ENCODE results near the gene BCAP31. TPM values are rescaled to one million over a fixed set of nuclear protein-coding genes. Genes with fewer than 3 reads are reported as not detected.

The BCAP31 gene
- total RNA-seq, 1 donor from 2014 or later, result 126 TPM

- H3K27me3 ChIP-seq, result no peaks in the 10 kb centered on the region
- peak in 1 of 2 donors; percentile 96 for DNase-seq (ENCODE audit: extremely low spot score in 2 of 2)
- intact Hi-C loops (cut with DNase I), result loop anchor here (10.0 kb wide), 2 partner anchors 115 to 725 kb away; no protein-coding TSS in a partner anchor
- TF ChIP-seq POLR2AphosphoS5 (IDR thresholded peaks at IDR 0.05; ENCODE audit: insufficient read depth in 1 of 2, low read depth in 1 of 2) (no peak), CTCF (IDR thresholded peaks at IDR 0.05) (no peak), POLR2A (IDR thresholded peaks at IDR 0.05) (no peak)
- no peak overlapping the region for H3K4me3 ChIP-seq
- no peaks in the 10 kb centered on the region for H3K9me3 ChIP-seq
- peaks cover 4% of the 10 kb centered on the region for H3K4me1 ChIP-seq
- no peaks in the 10 kb centered on the region for H3K36me3 ChIP-seq
- H3K27ac ChIP-seq, result no peak overlapping the region
Measured at GRCh38 chrX:153669901-153670731, 54.1 kb downstream of the BCAP31 start.

- H3K9me3 ChIP-seq, result no peaks in the 10 kb centered on the region
- no peaks in the 10 kb centered on the region for H3K27me3 ChIP-seq
- no peak for TF ChIP-seq POLR2A (IDR thresholded peaks at IDR 0.05)
- TF ChIP-seq CTCF (IDR thresholded peaks at IDR 0.05), result peak in 2 of 3 experiments; percentile 51 to 58
- peaks cover 4% of the 10 kb centered on the region for H3K4me1 ChIP-seq
- H3K4me3 ChIP-seq, result no peak overlapping the region
- intact Hi-C loops (cut with DNase I), result loop anchor here (10.0 kb wide), 1 partner anchor 725 kb away; no protein-coding TSS in a partner anchor
- no peaks in the 10 kb centered on the region for H3K36me3 ChIP-seq
- no peak for DNase-seq (ENCODE audit: extremely low spot score in 2 of 2)
- no peak overlapping the region for H3K27ac ChIP-seq
Measured at GRCh38 chrX:153669174-153669890, 54.9 kb downstream of the BCAP31 start.

GRCh38 chrX:153668423-153669173, 55.6 kb downstream of the BCAP31 start:
- TF ChIP-seq CTCF (IDR thresholded peaks at IDR 0.05), result no peak
- TF ChIP-seq POLR2AphosphoS5 (IDR thresholded peaks at IDR 0.05; ENCODE audit: insufficient read depth in 1 of 2, low read depth in 1 of 2), result no peak
- TF ChIP-seq POLR2A (IDR thresholded peaks at IDR 0.05), result no peak
- Histone ChIP-seq H3K4me1 (peaks cover 4% of the 10 kb centered on the region), H3K36me3 (no peaks in the 10 kb centered on the region), H3K27me3 (no peaks in the 10 kb centered on the region), H3K27ac (no peak overlapping the region), H3K9me3 (no peaks in the 10 kb centered on the region), H3K4me3 (no peak overlapping the region)
- intact Hi-C loops (cut with DNase I), result loop anchor here (10.0 kb wide), 1 partner anchor 724 kb away; no protein-coding TSS in a partner anchor
- no peak for DNase-seq (ENCODE audit: extremely low spot score in 2 of 2)

- no peaks in the 10 kb centered on the region for H3K27me3 ChIP-seq
- H3K36me3 ChIP-seq, result no peaks in the 10 kb centered on the region
- H3K27ac ChIP-seq, result no peak overlapping the region
- TF ChIP-seq POLR2AphosphoS5 (IDR thresholded peaks at IDR 0.05; ENCODE audit: insufficient read depth in 1 of 2, low read depth in 1 of 2) (no peak), CTCF (IDR thresholded peaks at IDR 0.05) (peak; percentile 29 to 59 (median 51))
- H3K4me1 ChIP-seq, result peaks cover 2% of the 10 kb centered on the region
- H3K4me3 ChIP-seq, result no peak overlapping the region
- no peaks in the 10 kb centered on the region for H3K9me3 ChIP-seq
- intact Hi-C loops (cut with DNase I), result loop anchor here (10.0 kb wide), 1 partner anchor 723 kb away; no protein-coding TSS in a partner anchor
- DNase-seq (ENCODE audit: extremely low spot score in 2 of 2), result no peak
Measured at GRCh38 chrX:153667956-153668396, 56.2 kb downstream of the BCAP31 start.

Data from vagina (tissue), 2 donors.